Measurements from ENCODE around the gene OR6C68.
"Not testable (repeated sequence)": the region's sequence is repeated elsewhere in the genome, so short reads cannot be mapped to it uniquely, and the experiment has no call there.

The OR6C68 gene

GRCh38 chr12:55492078-55492477 is at the start of gene OR6C68:
TSS of gene OR6C68 (plus strand) at chr12:55492378. CDS start at chr12:55492378, 0 bp downstream.
- no peak for DNase-seq (ENCODE audit: low read depth in 2 of 2)

DNA sequence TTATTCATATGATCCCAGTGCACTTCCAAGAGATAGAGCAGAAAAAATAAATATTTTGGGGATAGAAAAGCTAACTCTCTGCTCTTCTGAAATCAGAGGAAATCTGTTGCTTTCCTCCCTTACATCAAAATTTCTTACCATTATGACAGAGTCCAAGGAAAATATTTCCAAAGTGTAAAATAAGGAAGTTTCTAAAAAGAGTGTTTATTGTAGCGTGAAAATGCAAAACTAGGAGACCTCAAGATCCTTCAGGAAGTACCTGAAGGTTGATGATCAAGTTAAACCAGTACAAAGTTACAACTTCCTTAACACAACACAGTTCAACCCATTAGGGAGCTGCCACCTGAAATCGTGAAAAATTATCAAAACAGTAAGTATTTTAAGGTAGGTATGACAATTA is 48.4 kb upstream of the OR6C68 start, which contains the start of gene OR6C2:
Gene OR6C2, plus strand, starts transcription at position 301 of the 400 bp plus-strand sequence. CDS start 8,138 bp downstream, outside the sequence.
- no peak for DNase-seq (ENCODE audit: low read depth in 2 of 2)

DNA sequence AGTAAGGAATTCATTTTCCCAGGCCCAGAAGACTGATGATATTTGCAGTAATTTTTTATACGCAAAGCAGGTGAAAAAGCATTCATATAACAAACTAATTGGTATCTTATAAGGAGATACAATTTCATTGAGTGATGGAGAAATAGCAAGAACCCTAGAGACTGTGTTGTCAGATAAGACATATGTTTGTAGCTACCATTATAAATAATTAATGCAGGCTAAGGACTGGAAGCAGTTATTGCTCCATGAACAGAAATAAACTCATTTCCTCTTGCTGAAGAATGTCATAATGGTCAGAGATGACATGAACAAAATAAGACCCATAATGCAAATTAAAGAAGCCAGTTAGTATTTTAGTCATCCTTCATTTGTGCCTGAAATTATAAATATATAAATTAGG is 46.8 kb upstream of the OR6C68 start:
- DNase-seq (ENCODE audit: low read depth in 2 of 2), result no peak

GRCh38 chr12:55446326-55446725 is 45.9 kb upstream of the OR6C68 start:
- no peak for DNase-seq (ENCODE audit: low read depth in 2 of 2)

- no peak for DNase-seq (ENCODE audit: low read depth in 2 of 2)
These were observed 43.4 kb upstream of the OR6C68 start for GRCh38 chr12:55448825-55449224.

DNA sequence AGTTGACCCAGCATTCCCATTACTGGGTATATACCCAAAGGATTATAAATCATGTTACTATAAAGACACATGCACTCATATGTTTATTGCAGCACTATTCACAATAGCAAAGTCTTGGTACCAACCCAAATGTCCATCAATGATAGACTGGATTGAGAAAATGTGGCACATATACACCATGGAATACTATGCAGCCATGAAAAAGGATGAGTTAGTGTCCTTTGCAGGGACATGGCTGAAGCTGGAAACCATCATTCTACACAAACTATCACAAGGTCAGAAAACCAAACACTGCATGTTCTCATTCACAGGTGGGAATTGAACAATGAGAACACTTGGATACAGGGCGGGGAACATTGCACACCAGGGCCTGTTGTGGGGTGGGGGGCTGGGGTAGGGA is 27.3 kb upstream of the OR6C68 start:
- DNase-seq (ENCODE audit: low read depth in 2 of 2), result not testable (repeated sequence)

- DNase-seq (ENCODE audit: low read depth in 2 of 2), result no peak
These were observed 24.3 kb upstream of the OR6C68 start for GRCh38 chr12:55467836-55468235.

DNA sequence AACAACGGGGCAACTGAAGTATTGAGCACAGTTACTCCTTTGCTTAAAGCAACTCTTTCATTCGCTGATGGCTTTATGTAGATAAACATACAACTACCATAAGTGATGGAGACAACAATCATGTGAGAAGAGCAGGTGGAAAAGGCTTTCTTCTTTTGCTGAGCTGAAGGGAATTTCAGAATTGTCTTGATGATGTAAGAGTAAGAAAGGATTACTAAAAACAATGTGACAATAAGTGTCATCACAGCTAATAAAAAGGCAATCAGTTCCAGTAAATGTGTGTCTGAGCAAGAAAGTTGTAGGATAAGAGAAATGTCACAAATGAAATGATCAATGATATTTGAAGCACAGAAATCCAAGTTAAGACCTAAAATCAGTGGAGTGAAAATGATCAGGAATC is 22.9 kb upstream of the OR6C68 start:
- no peak for DNase-seq (ENCODE audit: low read depth in 2 of 2)

DNA sequence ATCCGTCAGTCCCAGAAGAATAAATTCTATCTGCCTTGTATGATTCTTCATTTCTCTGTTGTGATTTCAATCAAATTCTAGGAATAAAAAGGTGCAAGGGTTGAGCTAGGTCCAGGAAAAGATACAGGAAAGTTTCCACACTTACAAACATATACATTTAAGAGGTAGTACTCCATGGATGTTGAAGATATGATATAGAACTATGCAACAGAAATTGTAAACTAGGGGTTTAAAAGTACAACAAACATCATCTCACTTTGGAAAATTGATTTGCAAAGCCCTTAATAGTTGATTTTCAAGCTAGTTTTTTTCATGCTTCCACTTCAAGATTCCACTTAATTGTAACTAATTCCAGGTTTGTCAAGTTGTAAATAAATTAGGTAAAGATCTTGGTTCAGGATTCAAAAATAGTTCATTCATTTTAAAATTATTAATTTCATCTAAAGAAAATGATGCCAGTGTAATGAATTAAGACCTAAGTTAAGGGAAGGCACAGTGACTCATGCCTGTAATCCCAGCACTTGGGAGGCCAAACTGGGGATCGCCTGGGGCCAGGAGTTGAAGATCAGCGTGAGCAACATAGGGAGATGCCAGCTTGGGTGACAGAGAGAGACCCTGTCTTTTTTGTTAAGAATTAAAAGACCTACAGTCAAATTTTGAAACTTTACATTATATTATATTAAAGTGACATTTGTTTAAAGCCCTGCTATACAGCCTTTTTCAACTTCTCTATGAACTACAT is 21.9 kb upstream of the OR6C68 start, which contains the start of gene OR6C70:
Gene OR6C70, minus strand, starts transcription at position 51 of the 742 bp plus-strand sequence. Its CDS starts 0 bp downstream, at position 51.
- no peak for DNase-seq (ENCODE audit: low read depth in 2 of 2)

- DNase-seq (ENCODE audit: low read depth in 2 of 2), result no peak
These were observed 19.9 kb upstream of the OR6C68 start for GRCh38 chr12:55472264-55472663.

DNA sequence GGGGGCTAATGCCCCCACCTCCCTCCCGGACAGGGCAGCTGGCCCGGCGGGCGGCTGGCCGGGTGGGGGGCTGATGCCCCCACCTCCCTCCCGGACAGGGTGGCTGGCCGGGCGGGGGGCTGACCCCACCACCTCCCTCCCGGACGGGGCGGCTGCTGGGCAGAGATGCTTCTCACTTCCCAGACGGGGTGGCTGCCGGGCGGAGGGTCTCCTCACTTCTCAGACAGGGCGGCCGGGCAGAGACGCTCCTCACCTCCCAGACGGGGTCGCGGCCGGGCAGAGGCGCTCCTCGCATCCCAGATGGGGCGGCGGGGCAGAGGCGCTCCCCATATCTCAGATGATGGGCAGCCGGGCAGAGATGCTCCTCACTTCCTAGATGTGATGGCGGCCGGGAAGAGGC is 13.0 kb upstream of the OR6C68 start:
- not testable (repeated sequence) for DNase-seq (ENCODE audit: low read depth in 2 of 2)

DNA sequence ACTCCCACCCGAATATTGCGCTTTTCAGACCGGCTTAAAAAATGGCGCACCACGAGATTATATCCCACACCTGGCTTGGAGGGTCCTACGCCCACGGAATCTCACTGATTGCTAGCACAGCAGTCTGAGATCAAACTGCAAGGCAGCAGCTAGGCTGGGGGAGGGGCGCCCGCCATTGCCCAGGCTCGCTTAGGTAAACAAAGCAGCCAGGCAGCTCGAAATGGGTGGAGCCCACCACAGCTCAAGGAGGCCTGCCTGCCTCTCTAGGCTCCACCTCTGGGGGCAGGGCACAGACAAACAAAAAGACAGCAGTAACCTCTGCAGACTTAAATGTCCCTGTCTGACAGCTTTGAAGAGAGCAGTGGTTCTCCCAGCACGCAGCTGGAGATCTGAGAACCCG is 7.9 kb upstream of the OR6C68 start:
- DNase-seq (ENCODE audit: low read depth in 2 of 2), result not testable (repeated sequence)

DNA sequence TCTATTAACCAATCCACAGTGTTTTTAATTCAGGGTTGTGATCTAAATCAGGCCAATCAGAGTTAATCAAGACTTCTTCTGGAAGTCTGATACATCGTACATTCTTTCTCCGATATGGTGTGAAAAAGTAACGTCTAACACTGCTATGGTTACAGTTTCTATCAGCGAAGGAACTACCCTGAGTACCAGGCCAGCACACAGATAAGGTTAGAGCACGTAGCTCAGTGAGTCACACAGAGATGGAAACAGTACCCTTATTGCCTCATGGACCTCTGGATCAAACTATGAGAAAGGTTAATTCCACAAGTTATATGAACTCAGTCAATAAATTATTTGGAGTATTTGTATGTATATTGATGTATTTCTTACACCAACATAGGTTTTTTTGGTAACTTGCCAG is 3.3 kb downstream of the OR6C68 start:
- DNase-seq (ENCODE audit: low read depth in 2 of 2), result no peak

GRCh38 chr12:55499231-55499630 is 7.1 kb downstream of the OR6C68 start:
- DNase-seq (ENCODE audit: low read depth in 2 of 2), result no peak

DNA sequence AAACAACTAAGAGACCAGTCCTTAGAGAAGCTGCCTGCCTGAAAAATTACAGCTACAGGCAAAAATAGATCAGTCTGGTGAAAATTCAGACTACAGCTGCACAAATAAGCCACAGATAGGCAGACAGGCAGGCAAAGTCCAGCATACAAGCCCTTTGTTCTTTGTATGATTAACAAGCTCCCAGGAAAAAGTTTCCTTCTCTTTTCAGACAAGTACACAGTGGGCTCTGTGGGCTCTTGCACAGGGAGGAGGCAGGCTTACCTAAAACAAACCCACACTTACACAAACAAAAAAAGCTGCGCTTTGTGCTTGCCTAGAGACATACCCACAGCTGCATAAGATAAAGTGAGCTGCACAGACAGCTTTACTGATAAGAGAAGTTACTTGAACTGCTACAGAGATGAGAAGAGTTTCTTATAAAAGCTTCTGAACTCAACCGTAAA is 7.7 kb downstream of the OR6C68 start:
- DNase-seq (ENCODE audit: low read depth in 2 of 2), result no peak

- no peak for DNase-seq (ENCODE audit: low read depth in 2 of 2)
These were observed 9.4 kb downstream of the OR6C68 start for GRCh38 chr12:55501601-55502000.

- DNase-seq (ENCODE audit: low read depth in 2 of 2), result no peak
These were observed 23.5 kb downstream of the OR6C68 start for GRCh38 chr12:55515696-55516095.

GRCh38 chr12:55516391-55516790 is 24.2 kb downstream of the OR6C68 start:
- no peak for DNase-seq (ENCODE audit: low read depth in 2 of 2)

Measured in stimulated activated CD8-positive, alpha-beta memory T cell treated with anti-CD3 and anti-CD28 coated beads, Interleukin-2, amount 100 ng/mL, for 1 hour (primary cell).